Muscle layer of colon (tissue), 2 donors: ENCODE measurements around the gene HSPB8.

Source experiments
- H3K27ac ChIP-seq: one replicate; pipeline ENCODE4 v1.7.0; 2013; ENCODE audit warnings: low read depth, mild to moderate bottlenecking, low read length, moderate library complexity
- H3K27me3 ChIP-seq, 2 donors: one replicate each; pipeline ENCODE4 v1.7.0; 2013; ENCODE audit warnings: low read length in 2 of 2, mild to moderate bottlenecking in 2 of 2; ENCODE audit not compliant: insufficient read depth in 2 of 2, control insufficient read depth in 1 of 2
- H3K36me3 ChIP-seq: one replicate; pipeline ENCODE4 v1.7.0; 2013; ENCODE audit warnings: mild to moderate bottlenecking, low read length; ENCODE audit not compliant: insufficient read depth
- H3K4me1 ChIP-seq: one replicate; pipeline ENCODE4 v1.7.0; 2013; ENCODE audit warnings: mild to moderate bottlenecking, low read length; ENCODE audit not compliant: insufficient read depth
- H3K4me3 ChIP-seq, 2 donors: one replicate each; pipeline ENCODE4 v1.7.0; 2013; ENCODE audit warnings: low read length in 2 of 2, low read depth in 1 of 2, mild to moderate bottlenecking in 1 of 2, moderate library complexity in 1 of 2
- H3K9ac ChIP-seq: one replicate; pipeline ENCODE4 v1.7.0; 2013; ENCODE audit warnings: low read length
- H3K9me3 ChIP-seq: one replicate; pipeline ENCODE4 v1.7.0; 2013; ENCODE audit warnings: mild to moderate bottlenecking, low read length
- donor health status: abdominal sarcoma.
- donor health status: Adenocarcinoma of cecum.

The HSPB8 gene

DNA sequence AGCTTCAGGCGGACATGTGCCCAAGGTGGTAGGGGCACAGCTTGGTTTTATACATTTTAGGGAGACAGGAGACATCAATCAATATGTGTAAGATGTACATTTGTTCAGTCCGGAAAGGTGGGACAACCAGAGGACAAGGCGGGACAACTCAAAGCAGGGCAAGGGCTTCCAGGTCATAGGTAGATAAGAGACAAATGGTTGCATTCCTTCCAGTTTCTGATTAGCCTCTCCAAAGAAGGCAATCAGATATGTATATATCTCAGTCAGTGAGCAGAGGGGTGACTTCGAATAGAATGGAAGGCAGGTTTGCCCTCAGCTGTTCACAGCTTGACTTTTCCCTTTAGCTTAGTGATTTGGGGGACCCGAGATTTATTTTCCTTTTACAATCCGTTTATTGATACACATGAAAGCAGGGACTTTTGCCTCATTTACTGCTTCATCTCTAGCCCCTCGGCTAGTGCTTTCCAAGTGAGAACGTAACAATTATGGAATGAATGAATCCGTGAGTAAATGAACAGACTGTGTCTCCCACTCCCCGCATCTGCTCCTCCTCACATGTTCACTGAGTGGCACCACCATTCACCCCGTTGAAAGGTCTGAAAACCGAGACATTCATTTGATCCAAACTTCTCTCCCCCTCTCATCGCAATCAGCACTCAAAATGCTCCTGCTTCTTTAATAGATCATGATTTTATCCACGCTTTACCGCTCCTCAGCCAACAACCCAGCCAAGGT, 6.9 kb upstream of the HSPB8 start:
- H3K27me3 ChIP-seq, result no peaks in the 10 kb centered on the region
- H3K4me1 ChIP-seq, result peaks cover 9% of the 10 kb centered on the region
- no peaks in the 10 kb centered on the region for H3K36me3 ChIP-seq
- no peak overlapping the region for H3K27ac ChIP-seq
- H3K9ac ChIP-seq, result no peak overlapping the region
- no peaks in the 10 kb centered on the region for H3K9me3 ChIP-seq
- no peak overlapping the region for H3K4me3 ChIP-seq

DNA sequence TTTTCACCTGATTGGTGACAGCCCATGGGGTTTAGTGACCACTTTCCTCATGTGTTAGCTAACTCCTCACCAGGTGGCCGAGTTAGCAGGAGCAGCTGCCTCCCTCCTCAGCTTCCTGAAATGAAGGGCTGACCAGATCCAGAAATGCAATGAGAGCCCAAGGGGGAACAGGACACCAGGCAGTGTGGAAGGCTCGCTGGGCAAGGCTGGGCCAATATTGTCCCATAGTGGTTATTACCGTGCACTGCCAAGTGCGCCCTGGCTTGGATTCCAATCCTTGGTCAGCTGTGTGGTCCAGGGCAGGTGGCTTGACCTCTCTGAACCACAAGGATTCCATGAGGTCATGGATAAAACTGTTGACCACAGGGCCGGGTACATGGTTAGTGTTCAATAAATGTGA, 3.6 kb upstream of the HSPB8 start:
- H3K4me3 ChIP-seq, result no peak overlapping the region
- peak overlapping the region; percentile 40 for H3K27ac ChIP-seq
- peaks cover 19% of the 10 kb centered on the region for H3K4me1 ChIP-seq
- H3K36me3 ChIP-seq, result no peaks in the 10 kb centered on the region
- no peak overlapping the region for H3K9ac ChIP-seq
- no peaks in the 10 kb centered on the region for H3K27me3 ChIP-seq
- H3K9me3 ChIP-seq, result no peaks in the 10 kb centered on the region

DNA sequence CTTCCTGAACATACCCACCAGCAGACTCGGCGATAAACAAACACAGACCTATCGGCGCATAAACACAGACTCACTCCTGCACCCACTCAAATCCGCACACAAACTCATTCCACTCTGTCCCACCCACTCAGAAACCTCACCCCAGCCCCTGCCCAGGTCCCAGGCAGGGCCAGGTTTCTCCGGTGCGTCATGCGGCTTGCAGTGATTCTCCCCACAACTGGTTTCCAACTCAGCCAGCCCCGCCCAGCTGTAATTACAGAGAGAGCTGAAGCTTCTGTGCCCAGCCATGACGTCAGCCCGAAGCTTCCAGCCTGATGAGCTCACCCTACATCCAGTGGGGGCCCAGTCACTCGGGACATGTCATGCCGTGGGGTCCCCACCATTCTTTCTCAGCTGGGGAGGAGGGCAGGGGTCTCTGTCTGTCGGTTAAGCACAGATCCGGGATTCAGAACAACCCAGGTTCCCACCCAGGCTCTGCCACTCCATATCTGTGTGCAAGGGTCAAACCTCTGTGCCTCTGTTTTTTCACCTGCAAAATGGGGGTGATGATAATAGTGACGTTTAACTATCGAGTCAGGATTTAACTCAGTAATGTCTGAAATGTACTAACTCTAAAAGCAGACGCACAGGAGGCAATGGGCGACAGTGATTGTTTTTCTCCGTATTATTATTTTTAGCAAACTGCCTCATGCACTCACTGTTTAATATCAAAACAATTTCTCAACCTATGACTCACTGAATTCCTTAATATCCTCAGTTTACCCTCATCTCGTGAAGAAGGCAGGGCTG, 2.3 kb upstream of the HSPB8 start:
- H3K4me1 ChIP-seq, result peaks cover 19% of the 10 kb centered on the region
- H3K4me3 ChIP-seq, result peak overlapping the region; percentile 40 to 66
- peak overlapping the region; percentile 81 for H3K9ac ChIP-seq
- no peaks in the 10 kb centered on the region for H3K27me3 ChIP-seq
- peak overlapping the region; percentile 65 for H3K27ac ChIP-seq
- H3K36me3 ChIP-seq, result no peaks in the 10 kb centered on the region
- no peaks in the 10 kb centered on the region for H3K9me3 ChIP-seq

DNA sequence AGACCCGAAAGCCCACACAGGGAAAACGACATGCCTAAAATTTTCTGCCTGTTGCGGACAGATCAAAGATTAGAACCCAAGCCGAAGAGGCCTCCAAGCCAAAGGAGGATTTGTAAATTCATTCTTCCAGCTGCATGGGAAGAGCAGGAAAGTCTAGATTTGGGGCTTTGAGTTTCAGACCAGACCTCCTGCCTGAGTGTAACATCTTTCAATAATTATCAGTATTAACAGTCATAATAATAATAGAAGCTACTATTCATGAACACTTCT, 1.7 kb upstream of the HSPB8 start:
- Histone ChIP-seq H3K27me3 (no peaks in the 10 kb centered on the region), H3K9ac (peak overlapping the region; percentile 81), H3K4me1 (peaks cover 19% of the 10 kb centered on the region), H3K36me3 (no peaks in the 10 kb centered on the region), H3K4me3 (no peak overlapping the region), H3K27ac (peak overlapping the region; percentile 65), H3K9me3 (no peaks in the 10 kb centered on the region)

DNA sequence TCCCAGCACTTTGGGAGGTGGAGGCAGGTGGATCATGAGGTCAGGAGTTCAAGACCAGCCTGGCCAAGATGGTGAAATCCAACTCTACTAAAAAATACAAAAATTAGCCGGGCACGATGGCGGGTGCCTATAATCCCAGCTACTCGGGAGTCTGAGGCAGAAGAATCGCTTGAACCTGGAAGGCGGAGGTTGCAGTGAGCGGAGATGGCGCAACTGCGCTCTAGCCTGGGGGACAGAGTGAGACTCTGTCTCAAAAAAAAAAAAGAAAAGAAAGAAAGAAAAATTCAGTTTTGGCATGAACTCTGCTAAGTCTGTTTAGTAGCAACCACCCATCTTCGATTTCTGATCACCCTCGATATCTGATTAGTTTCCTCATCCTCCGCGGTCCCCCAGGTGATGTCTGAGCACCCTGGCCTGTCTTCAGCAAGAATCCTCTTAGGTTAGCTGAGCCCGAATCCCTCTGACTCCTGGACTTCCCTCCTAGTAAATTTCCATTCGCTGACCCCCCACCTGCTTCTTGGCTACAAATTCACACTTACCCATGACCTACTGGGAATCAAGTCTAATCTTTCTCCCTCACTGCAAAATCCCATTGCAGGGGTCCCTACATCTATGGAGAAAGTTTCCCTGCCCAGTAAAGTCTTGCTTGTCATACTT, 879 bp upstream of the HSPB8 start:
- H3K4me1 ChIP-seq, result peaks cover 19% of the 10 kb centered on the region
- peak overlapping the region; percentile 78 for H3K27ac ChIP-seq
- no peaks in the 10 kb centered on the region for H3K9me3 ChIP-seq
- no peak overlapping the region for H3K9ac ChIP-seq
- H3K4me3 ChIP-seq, result no peak overlapping the region
- H3K27me3 ChIP-seq, result no peaks in the 10 kb centered on the region
- no peaks in the 10 kb centered on the region for H3K36me3 ChIP-seq

DNA sequence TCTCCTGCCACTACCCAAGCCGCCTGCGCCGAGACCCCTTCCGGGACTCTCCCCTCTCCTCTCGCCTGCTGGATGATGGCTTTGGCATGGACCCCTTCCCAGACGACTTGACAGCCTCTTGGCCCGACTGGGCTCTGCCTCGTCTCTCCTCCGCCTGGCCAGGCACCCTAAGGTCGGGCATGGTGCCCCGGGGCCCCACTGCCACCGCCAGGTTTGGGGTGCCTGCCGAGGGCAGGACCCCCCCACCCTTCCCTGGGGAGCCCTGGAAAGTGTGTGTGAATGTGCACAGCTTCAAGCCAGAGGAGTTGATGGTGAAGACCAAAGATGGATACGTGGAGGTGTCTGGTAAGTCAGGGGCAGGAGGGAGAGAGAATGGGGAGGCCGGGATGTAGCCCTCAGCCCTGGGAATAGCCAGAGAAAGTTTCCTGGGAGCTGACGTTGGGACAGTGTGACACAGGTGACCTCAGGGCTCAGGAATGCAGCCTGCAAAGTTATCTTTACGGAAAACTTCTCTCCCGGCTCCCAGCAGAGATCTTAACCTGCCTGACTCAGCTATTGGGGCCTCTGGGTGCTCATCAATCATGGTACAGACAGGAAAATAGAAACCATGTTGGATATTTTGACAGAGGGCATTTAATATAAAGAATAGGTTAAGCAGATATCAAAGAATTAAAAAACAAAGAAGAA, 747 bp downstream of the HSPB8 start:
- Histone ChIP-seq H3K9ac (peak overlapping the region; percentile 98), H3K9me3 (no peaks in the 10 kb centered on the region), H3K36me3 (peaks cover 2% of the 10 kb centered on the region), H3K27me3 (no peaks in the 10 kb centered on the region), H3K27ac (peak overlapping the region; percentile 78), H3K4me3 (peak overlapping the region; percentile 51 to 99), H3K4me1 (peaks cover 32% of the 10 kb centered on the region)

DNA sequence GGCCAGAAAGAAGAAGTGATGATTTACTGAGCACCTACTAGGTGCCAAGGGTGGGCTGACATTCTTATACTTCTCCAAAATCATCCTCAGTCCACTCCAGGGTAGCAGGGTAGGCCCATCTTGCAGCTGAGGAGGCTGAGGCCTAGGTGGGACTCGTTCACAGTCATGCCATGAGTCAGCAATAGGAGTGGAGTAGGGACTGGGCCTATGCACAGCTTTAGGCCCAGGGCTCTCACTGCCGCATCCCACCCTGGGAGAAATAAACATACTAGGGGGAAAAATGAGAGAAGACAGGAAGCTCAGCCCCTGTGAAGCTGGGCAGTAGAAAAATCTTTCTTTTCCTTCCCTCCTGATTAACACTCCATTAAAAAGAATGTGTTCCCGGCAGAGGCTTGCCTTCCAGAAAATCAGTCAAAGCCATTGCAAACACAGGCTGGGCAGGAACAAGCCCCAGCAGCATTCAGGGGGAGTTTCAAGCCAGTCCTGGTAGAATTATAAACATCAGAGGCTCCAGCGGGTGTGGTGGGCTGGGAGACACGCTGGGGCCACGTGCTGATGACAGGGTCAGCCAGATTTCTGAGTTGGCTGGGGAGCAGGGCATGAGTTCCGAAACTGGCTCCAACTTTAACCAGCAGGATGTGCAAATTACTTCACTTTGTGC, 1.8 kb downstream of the HSPB8 start:
- Histone ChIP-seq H3K36me3 (peaks cover 6% of the 10 kb centered on the region), H3K4me1 (peaks cover 33% of the 10 kb centered on the region), H3K9ac (peak overlapping the region; percentile 98), H3K9me3 (no peaks in the 10 kb centered on the region), H3K27ac (peak overlapping the region; percentile 78), H3K27me3 (no peaks in the 10 kb centered on the region), H3K4me3 (peak overlapping the region; percentile 51 to 99)

DNA sequence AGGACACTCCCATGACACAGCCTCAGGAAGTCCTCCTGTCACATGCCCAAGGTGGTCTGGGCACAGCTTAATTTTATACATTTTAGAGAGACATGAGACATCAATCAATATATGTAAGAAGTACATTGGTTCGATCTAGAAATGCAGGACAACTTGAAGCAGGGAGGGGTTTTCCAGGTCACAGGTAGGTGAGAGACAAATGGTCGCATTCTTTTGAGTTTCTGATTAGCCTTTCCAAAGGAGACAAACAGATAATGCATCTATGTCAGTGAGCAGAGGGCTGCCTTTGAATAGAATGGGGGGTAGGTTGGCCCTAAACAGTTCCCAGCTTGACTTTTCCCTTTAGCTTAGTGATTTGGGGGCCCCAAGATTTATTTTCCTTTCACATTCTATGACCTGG, 2.5 kb downstream of the HSPB8 start:
- peak overlapping the region; percentile 51 to 99 for H3K4me3 ChIP-seq
- no peaks in the 10 kb centered on the region for H3K27me3 ChIP-seq
- peaks cover 9% of the 10 kb centered on the region for H3K36me3 ChIP-seq
- H3K9me3 ChIP-seq, result no peaks in the 10 kb centered on the region
- H3K9ac ChIP-seq, result peak overlapping the region; percentile 98
- H3K4me1 ChIP-seq, result peaks cover 36% of the 10 kb centered on the region
- H3K27ac ChIP-seq, result peak overlapping the region; percentile 78

DNA sequence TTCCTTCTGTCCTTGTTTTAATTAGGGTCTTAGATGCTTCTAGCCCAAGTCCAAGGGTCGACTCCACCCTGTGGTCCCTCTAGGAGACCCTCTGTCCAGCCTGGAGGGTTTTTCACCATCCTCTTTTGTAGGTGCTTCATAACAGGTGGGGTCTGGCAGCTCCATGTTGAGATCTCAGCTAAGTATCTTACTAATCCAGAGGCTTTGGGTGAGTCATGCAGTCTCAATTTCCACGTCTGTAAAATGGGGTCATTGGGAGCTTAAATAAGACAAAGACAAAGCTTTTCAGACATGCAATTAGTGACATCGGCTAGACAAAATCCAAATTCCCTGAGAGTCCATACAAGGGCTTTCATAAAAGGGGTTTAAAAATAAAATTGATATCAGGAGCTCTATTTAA, 3.2 kb downstream of the HSPB8 start:
- Histone ChIP-seq H3K27ac (peak overlapping the region; percentile 78), H3K36me3 (peaks cover 16% of the 10 kb centered on the region), H3K27me3 (no peaks in the 10 kb centered on the region), H3K4me3 (peak overlapping the region; percentile 51 to 99), H3K9ac (peak overlapping the region; percentile 98), H3K4me1 (peaks cover 37% of the 10 kb centered on the region), H3K9me3 (no peaks in the 10 kb centered on the region)

DNA sequence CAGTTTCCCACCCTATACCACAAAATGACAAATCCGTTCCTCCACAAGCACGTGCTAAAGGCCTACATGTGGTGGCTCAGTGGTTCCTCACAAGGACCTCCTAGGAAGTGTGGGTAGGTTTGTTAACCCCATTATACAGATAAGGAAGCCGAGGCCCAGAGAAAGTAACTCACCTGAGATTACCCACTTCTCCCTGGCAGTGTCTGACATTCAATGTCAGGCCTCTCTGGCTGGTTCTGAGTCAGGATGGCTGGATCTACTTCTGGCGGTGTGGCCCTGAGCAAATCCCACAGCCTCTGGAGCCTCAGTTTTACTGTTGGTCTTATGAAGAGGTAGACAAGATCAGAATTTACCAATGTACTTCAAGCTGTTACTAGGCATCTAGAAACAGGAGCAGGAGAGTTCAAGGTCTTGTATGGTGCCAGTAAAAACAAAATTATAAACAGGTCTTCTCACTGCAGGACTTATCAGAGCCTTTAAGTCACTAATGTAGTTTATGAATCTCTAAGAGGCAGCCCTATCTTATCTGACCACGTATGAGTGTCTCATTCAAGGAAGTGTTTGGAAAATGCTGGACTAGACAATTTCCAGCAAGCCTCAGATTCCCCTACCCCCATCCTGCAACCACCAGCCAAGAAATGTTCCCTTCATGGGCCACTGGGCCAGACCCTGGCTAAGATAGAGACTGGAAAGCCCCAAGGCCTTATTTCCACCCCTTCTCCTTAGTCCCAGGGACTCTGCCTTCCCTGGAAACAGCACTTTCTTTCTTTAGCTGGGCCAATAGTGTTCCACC, 4.2 kb downstream of the HSPB8 start:
- no peaks in the 10 kb centered on the region for H3K27me3 ChIP-seq
- peaks cover 42% of the 10 kb centered on the region for H3K4me1 ChIP-seq
- H3K9ac ChIP-seq, result peak overlapping the region; percentile 41
- H3K36me3 ChIP-seq, result peaks cover 24% of the 10 kb centered on the region
- H3K27ac ChIP-seq, result peak overlapping the region; percentile 77
- no peaks in the 10 kb centered on the region for H3K9me3 ChIP-seq
- H3K4me3 ChIP-seq, result peak overlapping the region; percentile 30 to 99
